GM12891 (cell line): ENCODE measurements around the gene FNBP1.

Experiments
- POLR2A ChIP-seq: IDR thresholded peaks from 2 replicates; pipeline ENCODE4 v1.6.1; 2011; ENCODE audit warnings: low read depth, low read length, control low read depth
- POLR2AphosphoS5 ChIP-seq: IDR thresholded peaks from 2 replicates; pipeline ENCODE4 v1.6.1; 2011; ENCODE audit warnings: low read depth, low read length, control low read depth
- TAF1 ChIP-seq: IDR thresholded peaks from 2 replicates; pipeline ENCODE4 v1.6.1; 2011; ENCODE audit warnings: low read depth, low read length, control low read depth

- TF ChIP-seq TAF1 = no peak
- TF ChIP-seq POLR2AphosphoS5 = no peak; the same call in 1 of the 2 replicates
- TF ChIP-seq POLR2A = 0 out of 2 replicates have a peak, but pooled peaks have one; percentile 18
These were observed 153.7 kb downstream of the FNBP1 start for GRCh38 chr9:129889122-129889940.
